Naive thymus-derived CD8-positive, alpha-beta T cell (primary cell): ENCODE results near the gene MORC3. TPM values are rescaled to one million over a fixed set of nuclear protein-coding genes. Genes with fewer than 3 reads are reported as not detected.
"Not testable (repeated sequence)": the region's sequence is repeated elsewhere in the genome, so short reads cannot be mapped to it uniquely, and the experiment has no call there.

Source experiments
- ATAC-seq, 2 donors: fragments of 150-1000 bp; cut with Tn5 transposase in 1 of 2; sonication (Bioruptor Pico), chemical (Tn5 transposase) in 1 of 2; 1 replicate in 1 of 2; 2 replicates in 1 of 2; pipeline ENCODE4 v1.10.0; 2021; ENCODE audit warnings: mild to moderate bottlenecking in 2 of 2, moderate library complexity in 2 of 2
- POLR2A ChIA-PET: fragments of 350-600 bp; sonication (Branson Sonifier 250); formaldehyde crosslinking; loops from one replicate; lab custom pipeline; 2021; ENCODE audit warnings: antibody characterized with exemption; lab: Charles Lee
- DNase-seq, 10 donors: peaks; one replicate each; pipeline versions ENCODE4 v3.0.0 to v3.0.0-alpha.2; 2020 to 2022
- H3K27ac Mint-ChIP-seq, 10 donors: one replicate each; pipeline ENCODE4 v1.8.0; 2020 to 2022; ENCODE audit warnings: mild to moderate bottlenecking in 10 of 10, mixed read lengths in 10 of 10, moderate library complexity in 4 of 10, inconsistent platforms in 1 of 10
- H3K27me3 Mint-ChIP-seq, 5 donors: one replicate each; pipeline ENCODE4 v1.8.0; 2021 to 2022; ENCODE audit warnings: mixed read lengths in 5 of 5
- H3K36me3 Mint-ChIP-seq, 3 donors: one replicate each; pipeline ENCODE4 v1.8.0; 2020 to 2022; ENCODE audit warnings: mixed read lengths in 3 of 3, mild to moderate bottlenecking in 2 of 3, inconsistent platforms in 1 of 3
- H3K4me1 Mint-ChIP-seq, 4 donors: one replicate each; pipeline ENCODE4 v1.8.0; 2021 to 2022; ENCODE audit warnings: mixed read lengths in 4 of 4
- H3K4me3 Mint-ChIP-seq, 10 donors: one replicate each; pipeline ENCODE4 v1.8.0; 2020 to 2022; ENCODE audit warnings: mild to moderate bottlenecking in 10 of 10, mixed read lengths in 10 of 10, moderate library complexity in 6 of 10, inconsistent platforms in 1 of 10
- H3K9me3 Mint-ChIP-seq, 9 donors: one replicate each; pipeline ENCODE4 v1.8.0; 2020 to 2022; ENCODE audit warnings: mixed read lengths in 9 of 9, mild to moderate bottlenecking in 3 of 9, inconsistent platforms in 1 of 9, moderate library complexity in 1 of 9
- polyA plus RNA-seq, 3 donors: library from polyadenylated mRNA; unstranded; fragments of 300-500 nt; fragmentation: Illumina TruSeq; gene quantifications; one replicate each; pipeline ENCODE4 v1.2.3, GENCODE V29; 2021
- total RNA-seq, 8 experiments: library from RNA in 2 of 8; stranded (reverse) in 2 of 8; gene quantifications; one replicate each; pipeline ENCODE4 v1.2.3 and lab custom pipeline; 2021 to 2026

The MORC3 gene, protein sequence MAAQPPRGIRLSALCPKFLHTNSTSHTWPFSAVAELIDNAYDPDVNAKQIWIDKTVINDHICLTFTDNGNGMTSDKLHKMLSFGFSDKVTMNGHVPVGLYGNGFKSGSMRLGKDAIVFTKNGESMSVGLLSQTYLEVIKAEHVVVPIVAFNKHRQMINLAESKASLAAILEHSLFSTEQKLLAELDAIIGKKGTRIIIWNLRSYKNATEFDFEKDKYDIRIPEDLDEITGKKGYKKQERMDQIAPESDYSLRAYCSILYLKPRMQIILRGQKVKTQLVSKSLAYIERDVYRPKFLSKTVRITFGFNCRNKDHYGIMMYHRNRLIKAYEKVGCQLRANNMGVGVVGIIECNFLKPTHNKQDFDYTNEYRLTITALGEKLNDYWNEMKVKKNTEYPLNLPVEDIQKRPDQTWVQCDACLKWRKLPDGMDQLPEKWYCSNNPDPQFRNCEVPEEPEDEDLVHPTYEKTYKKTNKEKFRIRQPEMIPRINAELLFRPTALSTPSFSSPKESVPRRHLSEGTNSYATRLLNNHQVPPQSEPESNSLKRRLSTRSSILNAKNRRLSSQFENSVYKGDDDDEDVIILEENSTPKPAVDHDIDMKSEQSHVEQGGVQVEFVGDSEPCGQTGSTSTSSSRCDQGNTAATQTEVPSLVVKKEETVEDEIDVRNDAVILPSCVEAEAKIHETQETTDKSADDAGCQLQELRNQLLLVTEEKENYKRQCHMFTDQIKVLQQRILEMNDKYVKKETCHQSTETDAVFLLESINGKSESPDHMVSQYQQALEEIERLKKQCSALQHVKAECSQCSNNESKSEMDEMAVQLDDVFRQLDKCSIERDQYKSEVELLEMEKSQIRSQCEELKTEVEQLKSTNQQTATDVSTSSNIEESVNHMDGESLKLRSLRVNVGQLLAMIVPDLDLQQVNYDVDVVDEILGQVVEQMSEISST
- total RNA-seq (10 to 100 TPM; 80.7 to 93.6 TPM), polyA plus RNA-seq (10 to 100 TPM; 21.6 to 30.3 (median 27.7) TPM), total RNA-seq (lab: John Stamatoyannopoulos, UW) (89.7 to 257 (median 144) reads per million in 6 experiments)

DNA sequence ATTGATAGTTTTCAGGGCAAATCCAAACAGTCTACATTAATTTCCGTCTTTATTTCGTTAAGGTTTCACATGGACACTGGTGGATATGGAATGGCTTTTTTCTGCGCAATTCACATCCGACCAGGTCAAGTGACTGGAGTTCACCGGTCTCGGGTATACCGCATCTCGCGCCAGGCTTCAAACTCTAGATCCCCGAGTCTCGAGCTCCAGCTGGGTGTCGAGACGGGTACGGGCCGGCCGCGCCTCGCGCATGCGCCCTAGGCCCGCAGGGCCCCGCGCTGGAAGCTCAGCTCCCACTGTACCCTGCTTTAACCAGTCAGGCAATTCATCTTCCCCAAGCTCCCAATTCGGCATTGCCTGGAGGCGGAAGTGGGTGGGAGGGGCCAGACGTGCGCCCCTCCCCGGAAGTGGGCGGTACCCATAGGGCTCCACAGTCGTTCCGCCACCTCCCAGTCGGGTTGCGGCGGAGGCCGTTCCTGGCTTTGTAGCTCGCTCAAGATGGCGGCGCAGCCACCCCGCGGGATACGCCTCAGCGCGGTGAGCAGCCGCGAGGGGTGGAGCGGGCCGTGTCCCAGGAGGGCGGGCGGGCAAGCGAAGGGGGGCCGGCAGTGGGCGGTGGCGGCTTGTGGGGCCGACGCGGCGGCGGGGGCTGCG, at the start of gene MORC3:
TSS of gene MORC3 (plus strand) at position 431 of the 654 bp plus-strand sequence. CDS start at position 499, 68 bp downstream.
- peaks cover 0 to 9% (median 3%) of the 10 kb centered on the region in 9 donors for H3K9me3 Mint-ChIP-seq
- POLR2A ChIA-PET = interaction anchor here (0.5 to 6.1 kb wide), 32 partner anchors 10 to 1244 kb away, joined by 3 to 207 read pairs (median 5); partner anchors contain the start of genes DOP1B and SETD4
- no peaks in the 10 kb centered on the region for H3K27me3 Mint-ChIP-seq
- peak within 1 kb of the TSS; percentile 88 to 99 (median 94) for H3K4me3 Mint-ChIP-seq
- H3K27ac Mint-ChIP-seq = peak within 1 kb of the TSS; percentile 90 to 98 (median 96)
- DNase-seq (peak; percentile 95 to 99 (median 98)), ATAC-seq (peak; percentile 88 to 91)
- H3K36me3 Mint-ChIP-seq = peaks cover 8 to 21% (median 12%) of the 10 kb centered on the region in 3 donors
- peaks cover 21 to 49% (median 38%) of the 10 kb centered on the region in 4 donors for H3K4me1 Mint-ChIP-seq

GRCh38 chr21:36270786-36271695, 49.0 kb upstream of the MORC3 start:
- H3K27me3 Mint-ChIP-seq, H3K4me1 Mint-ChIP-seq, H3K4me3 Mint-ChIP-seq, H3K9me3 Mint-ChIP-seq, ATAC-seq, DNase-seq: not testable (repeated sequence)
- POLR2A ChIA-PET = interaction anchor here (0.6 to 0.8 kb wide), 3 partner anchors 22 to 84 kb away, joined by 3 to 4 read pairs (median 3); no protein-coding TSS in a partner anchor
- peaks cover 0 to 34% (median 22%) of the 10 kb centered on the region in 3 donors for H3K36me3 Mint-ChIP-seq
- peak overlapping the region in 1 of 10 donors; percentile 54 for H3K27ac Mint-ChIP-seq

GRCh38 chr21:36274128-36274527, 45.9 kb upstream of the MORC3 start:
- Mint-ChIP-seq H3K36me3 (peaks cover 0 to 51% (median 16%) of the 10 kb centered on the region in 3 donors), H3K27ac (peak overlapping the region in 3 of 10 donors; percentile 9 to 56 (median 27)), H3K9me3 (no peaks in the 10 kb centered on the region), H3K27me3 (no peaks in the 10 kb centered on the region), H3K4me1 (peaks cover 0 to 5% (median 0%) of the 10 kb centered on the region in 4 donors), H3K4me3 (no peak overlapping the region)
- DNase-seq (no peak), ATAC-seq (no peak)
- POLR2A ChIA-PET = no interaction called here

DNA sequence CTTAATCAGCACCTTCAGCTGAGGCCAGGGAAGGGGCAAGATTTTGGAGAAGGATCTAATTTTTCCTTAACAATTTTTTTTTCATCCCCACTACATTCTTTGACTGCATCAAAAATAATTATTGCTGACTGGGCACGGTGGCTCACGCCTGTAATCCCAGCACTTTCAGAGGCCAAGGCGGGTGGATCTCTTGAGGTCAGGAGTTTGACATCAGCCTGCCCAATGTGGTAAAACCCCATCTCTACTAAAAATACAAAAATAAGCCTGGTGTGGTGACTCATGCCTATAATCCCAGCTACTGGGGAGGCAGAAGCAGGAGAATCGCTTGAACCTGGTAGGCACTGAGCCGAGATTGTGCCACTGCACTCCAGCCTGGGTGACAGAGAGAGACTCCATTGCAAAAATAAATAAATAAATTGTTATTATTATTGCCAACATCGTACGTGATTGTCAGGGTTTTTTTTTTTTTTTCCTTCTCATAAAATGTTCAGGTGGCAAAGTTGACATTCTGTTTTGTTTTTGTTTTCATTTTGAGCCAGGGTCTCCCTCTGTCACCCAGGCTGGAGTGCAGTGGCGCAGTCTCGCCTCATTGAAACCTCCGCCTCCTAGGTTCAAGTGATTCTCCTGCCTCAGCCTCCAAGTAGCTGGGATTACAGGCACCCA, 37.3 kb upstream of the MORC3 start:
- Mint-ChIP-seq H3K4me3 (no peak overlapping the region), H3K36me3 (peaks cover 0 to 46% (median 19%) of the 10 kb centered on the region in 3 donors), H3K9me3 (no peaks in the 10 kb centered on the region), H3K4me1 (no peaks in the 10 kb centered on the region), H3K27me3 (no peaks in the 10 kb centered on the region), H3K27ac (peak overlapping the region in 3 of 10 donors; percentile 15 to 74 (median 29))
- ATAC-seq = no peak
- POLR2A ChIA-PET = interaction anchor here (0.7 to 0.9 kb wide), 2 partner anchors 23 to 131 kb away, joined by 3 to 4 read pairs; no protein-coding TSS in a partner anchor
- no peak for DNase-seq

DNA sequence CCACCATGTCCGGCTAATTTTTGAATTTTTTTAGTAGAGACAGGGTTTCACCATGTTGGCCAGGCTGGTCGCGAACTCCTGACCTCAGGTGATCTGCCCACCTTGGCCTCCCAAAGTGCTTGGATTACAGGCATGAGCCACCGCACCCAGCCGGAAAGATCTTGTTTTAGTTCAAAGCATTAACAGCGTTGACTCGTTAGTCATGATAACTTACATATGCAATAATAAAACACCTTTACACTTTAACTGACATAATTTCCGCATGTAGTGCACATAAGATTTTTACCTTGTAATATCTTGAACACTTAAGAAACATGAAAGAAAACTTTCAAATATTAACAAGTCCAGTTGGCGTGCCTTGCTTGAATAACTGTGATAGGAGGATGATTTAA, 36.8 kb upstream of the MORC3 start:
- not testable (repeated sequence) for ATAC-seq, H3K4me1 Mint-ChIP-seq, H3K4me3 Mint-ChIP-seq, DNase-seq, H3K27me3 Mint-ChIP-seq, H3K9me3 Mint-ChIP-seq
- Mint-ChIP-seq H3K27ac (peak overlapping the region in 2 of 10 donors; percentile 27 to 53), H3K36me3 (peaks cover 0 to 46% (median 15%) of the 10 kb centered on the region in 3 donors)
- POLR2A ChIA-PET = interaction anchor here (0.9 kb wide), 1 partner anchor 23 kb away, joined by 4 read pairs; no protein-coding TSS in a partner anchor

DNA sequence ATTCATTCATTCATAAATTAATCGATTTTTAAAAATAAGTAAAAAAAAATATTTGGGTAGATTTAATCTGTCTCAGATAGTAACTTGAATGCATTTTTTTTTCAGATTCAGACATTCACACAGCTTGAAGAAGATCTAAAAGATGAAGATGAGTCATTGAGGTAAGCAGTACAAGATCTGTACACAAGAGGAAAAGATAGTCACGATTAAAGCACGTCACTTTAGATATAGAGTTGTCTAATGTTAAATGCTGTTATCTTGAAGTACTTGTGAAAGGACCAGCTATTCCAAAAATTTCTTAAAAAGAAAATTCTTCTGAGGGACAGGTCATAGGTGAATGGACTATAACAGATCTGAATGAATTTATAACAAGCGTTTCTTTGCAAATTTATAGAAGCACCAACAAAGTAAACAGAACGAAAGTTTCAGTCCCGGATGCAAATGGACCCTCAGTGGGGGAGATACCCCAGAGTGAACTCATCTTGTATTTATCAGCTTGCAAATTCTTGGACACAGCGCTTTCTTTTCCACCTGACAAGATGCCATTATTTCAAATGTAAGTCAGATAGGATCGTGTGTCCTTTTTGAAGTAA, 31.2 kb upstream of the MORC3 start:
- DNase-seq = peak in 2 of 10 donors; percentile 40 to 44
- Mint-ChIP-seq H3K27me3 (no peaks in the 10 kb centered on the region), H3K9me3 (no peaks in the 10 kb centered on the region), H3K27ac (peak overlapping the region; percentile 79 to 98 (median 91)), H3K36me3 (peaks cover 5 to 47% (median 8%) of the 10 kb centered on the region in 3 donors), H3K4me3 (peak overlapping the region; percentile 8 to 82 (median 58)), H3K4me1 (peaks cover 1 to 21% (median 14%) of the 10 kb centered on the region in 4 donors)
- peak; percentile 84 to 85 for ATAC-seq
- POLR2A ChIA-PET = interaction anchor here (0.7 to 6.4 kb wide), 8 partner anchors 9 to 132 kb away, joined by 3 to 65 read pairs (median 3); partner anchors contain the start of genes DOP1B and MORC3

GRCh38 chr21:36291509-36291908, 28.5 kb upstream of the MORC3 start:
- peak overlapping the region in 7 of 10 donors; percentile 24 to 91 (median 46) for H3K27ac Mint-ChIP-seq
- POLR2A ChIA-PET = interaction anchor here (0.5 kb wide), 1 partner anchor 91 kb away, joined by 4 read pairs; no protein-coding TSS in a partner anchor
- no peaks in the 10 kb centered on the region for H3K27me3 Mint-ChIP-seq

DNA sequence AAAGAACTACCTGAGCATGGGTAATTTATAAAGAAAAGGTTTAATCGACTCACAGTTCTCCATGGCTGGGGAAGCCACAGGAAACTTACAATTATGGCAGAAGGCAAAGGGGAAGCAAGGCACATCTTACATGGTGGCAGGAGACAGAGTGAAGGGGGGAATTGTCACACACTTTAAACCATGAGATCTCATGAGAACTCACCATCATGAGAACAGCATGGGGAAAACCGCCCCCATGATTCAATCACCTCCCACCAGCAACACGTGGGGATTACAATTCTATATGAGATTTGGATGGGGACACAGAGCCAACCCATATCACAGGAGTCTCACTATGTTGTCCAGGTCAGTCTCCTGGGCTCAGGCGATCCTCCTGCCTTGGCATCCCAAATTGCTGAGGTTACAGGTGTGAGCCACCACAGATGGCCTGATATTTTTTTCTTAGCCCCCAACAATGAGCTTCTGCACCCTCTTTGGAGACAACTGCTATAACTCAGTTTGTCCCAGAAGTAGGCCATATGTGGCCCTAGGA, 22.5 kb upstream of the MORC3 start:
- H3K4me1 Mint-ChIP-seq = peaks cover 12 to 48% (median 38%) of the 10 kb centered on the region in 4 donors

More at GRCh38 chr21:36291509-36291908, 28.5 kb upstream of the MORC3 start:
- no peak overlapping the region for H3K4me3 Mint-ChIP-seq
- ATAC-seq (no peak), DNase-seq (no peak)
- H3K9me3 Mint-ChIP-seq = no peaks in the 10 kb centered on the region
- H3K4me1 Mint-ChIP-seq = peaks cover 1 to 27% (median 17%) of the 10 kb centered on the region in 4 donors
- H3K36me3 Mint-ChIP-seq = peaks cover 5 to 41% (median 8%) of the 10 kb centered on the region in 3 donors

GRCh38 chr21:36297938-36298572, 21.9 kb upstream of the MORC3 start:
- Mint-ChIP-seq H3K4me3 (peak overlapping the region; percentile 71 to 89 (median 82)), H3K27ac (peak overlapping the region; percentile 79 to 99 (median 97))

More for the DNA sequence above, 22.5 kb upstream of the MORC3 start:
- DNase-seq (no peak), ATAC-seq (no peak)
- Mint-ChIP-seq H3K36me3 (peaks cover 0 to 10% (median 6%) of the 10 kb centered on the region in 3 donors), H3K27ac (peak overlapping the region; percentile 79 to 99 (median 97)), H3K27me3 (no peaks in the 10 kb centered on the region), H3K4me3 (peak overlapping the region; percentile 71 to 89 (median 82)), H3K9me3 (peaks cover 0 to 2% (median 0%) of the 10 kb centered on the region in 9 donors)
- POLR2A ChIA-PET = interaction anchor here (0.9 to 5.8 kb wide), 9 partner anchors 8 to 238 kb away, joined by 3 to 207 read pairs (median 5); partner anchors contain the start of genes CBR1, MORC3 and SETD4

More at GRCh38 chr21:36297938-36298572, 21.9 kb upstream of the MORC3 start:
- ATAC-seq (peak; percentile 98 to 100), DNase-seq (peak; percentile 29 to 88 (median 70))
- H3K36me3 Mint-ChIP-seq = peaks cover 0 to 6% (median 5%) of the 10 kb centered on the region in 3 donors
- H3K9me3 Mint-ChIP-seq = peaks cover 0 to 2% (median 0%) of the 10 kb centered on the region in 9 donors
- POLR2A ChIA-PET = interaction anchor here (0.6 to 5.8 kb wide), 16 partner anchors 9 to 953 kb away, joined by 3 to 207 read pairs (median 5); partner anchors contain the start of genes CBR1, MORC3 and SETD4
- H3K27me3 Mint-ChIP-seq = no peaks in the 10 kb centered on the region
- peaks cover 12 to 52% (median 38%) of the 10 kb centered on the region in 4 donors for H3K4me1 Mint-ChIP-seq
